ENCODE results near the gene PROX1.

DNA sequence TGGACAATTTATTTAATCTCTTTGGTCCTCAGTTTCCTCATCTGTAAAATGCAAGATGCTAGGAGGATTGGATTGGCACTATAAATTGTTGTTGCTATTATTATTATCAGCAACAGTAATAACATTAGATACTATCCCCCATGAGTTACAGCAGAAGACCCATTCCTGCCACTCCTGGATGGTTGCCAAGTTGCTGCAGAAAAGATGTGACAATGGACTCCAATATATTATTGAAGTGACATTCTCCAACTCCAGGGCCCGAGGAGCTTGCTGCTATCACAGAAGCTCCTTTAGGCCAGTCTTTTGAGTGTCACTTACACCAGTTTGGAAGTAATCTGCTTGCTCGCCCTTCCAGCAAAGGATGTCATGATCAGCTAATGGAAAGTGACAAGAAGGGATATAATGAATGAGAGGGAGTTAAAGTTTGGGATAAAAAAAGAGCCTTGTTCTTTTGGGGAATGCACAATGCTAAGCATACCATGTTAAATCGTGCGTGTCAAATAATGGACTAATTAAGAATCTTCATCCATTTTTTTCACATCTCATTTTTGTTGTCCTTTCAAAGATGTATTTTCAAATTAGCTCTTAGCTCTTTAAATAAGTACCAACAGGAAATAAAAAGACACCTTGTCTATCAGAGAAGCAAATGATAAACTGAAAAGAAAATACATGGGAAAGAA is 19.5 kb upstream of the PROX1 start:
- TF ChIP-seq, protein P1, sequence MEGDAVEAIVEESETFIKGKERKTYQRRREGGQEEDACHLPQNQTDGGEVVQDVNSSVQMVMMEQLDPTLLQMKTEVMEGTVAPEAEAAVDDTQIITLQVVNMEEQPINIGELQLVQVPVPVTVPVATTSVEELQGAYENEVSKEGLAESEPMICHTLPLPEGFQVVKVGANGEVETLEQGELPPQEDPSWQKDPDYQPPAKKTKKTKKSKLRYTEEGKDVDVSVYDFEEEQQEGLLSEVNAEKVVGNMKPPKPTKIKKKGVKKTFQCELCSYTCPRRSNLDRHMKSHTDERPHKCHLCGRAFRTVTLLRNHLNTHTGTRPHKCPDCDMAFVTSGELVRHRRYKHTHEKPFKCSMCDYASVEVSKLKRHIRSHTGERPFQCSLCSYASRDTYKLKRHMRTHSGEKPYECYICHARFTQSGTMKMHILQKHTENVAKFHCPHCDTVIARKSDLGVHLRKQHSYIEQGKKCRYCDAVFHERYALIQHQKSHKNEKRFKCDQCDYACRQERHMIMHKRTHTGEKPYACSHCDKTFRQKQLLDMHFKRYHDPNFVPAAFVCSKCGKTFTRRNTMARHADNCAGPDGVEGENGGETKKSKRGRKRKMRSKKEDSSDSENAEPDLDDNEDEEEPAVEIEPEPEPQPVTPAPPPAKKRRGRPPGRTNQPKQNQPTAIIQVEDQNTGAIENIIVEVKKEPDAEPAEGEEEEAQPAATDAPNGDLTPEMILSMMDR (IDR thresholded peaks at IDR 0.05; ENCODE audit: insufficient read depth, low read length), result no peak
- no peak for TF ChIP-seq GABPA (IDR thresholded peaks at IDR 0.05; ENCODE audit: low read depth)
- TF ChIP-seq, protein P2, sequence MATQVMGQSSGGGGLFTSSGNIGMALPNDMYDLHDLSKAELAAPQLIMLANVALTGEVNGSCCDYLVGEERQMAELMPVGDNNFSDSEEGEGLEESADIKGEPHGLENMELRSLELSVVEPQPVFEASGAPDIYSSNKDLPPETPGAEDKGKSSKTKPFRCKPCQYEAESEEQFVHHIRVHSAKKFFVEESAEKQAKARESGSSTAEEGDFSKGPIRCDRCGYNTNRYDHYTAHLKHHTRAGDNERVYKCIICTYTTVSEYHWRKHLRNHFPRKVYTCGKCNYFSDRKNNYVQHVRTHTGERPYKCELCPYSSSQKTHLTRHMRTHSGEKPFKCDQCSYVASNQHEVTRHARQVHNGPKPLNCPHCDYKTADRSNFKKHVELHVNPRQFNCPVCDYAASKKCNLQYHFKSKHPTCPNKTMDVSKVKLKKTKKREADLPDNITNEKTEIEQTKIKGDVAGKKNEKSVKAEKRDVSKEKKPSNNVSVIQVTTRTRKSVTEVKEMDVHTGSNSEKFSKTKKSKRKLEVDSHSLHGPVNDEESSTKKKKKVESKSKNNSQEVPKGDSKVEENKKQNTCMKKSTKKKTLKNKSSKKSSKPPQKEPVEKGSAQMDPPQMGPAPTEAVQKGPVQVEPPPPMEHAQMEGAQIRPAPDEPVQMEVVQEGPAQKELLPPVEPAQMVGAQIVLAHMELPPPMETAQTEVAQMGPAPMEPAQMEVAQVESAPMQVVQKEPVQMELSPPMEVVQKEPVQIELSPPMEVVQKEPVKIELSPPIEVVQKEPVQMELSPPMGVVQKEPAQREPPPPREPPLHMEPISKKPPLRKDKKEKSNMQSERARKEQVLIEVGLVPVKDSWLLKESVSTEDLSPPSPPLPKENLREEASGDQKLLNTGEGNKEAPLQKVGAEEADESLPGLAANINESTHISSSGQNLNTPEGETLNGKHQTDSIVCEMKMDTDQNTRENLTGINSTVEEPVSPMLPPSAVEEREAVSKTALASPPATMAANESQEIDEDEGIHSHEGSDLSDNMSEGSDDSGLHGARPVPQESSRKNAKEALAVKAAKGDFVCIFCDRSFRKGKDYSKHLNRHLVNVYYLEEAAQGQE (IDR thresholded peaks at IDR 0.05; ENCODE audit: insufficient replicate concordance, low read depth), result no peak
